Loucy (cell line): Measurements from ENCODE around the gene NAP1L1.

Source experiments
- H2AFZ ChIP-seq: fragments of 200-600 bp; sonication (generic); 2 replicates; pipeline ENCODE4 v1.6.0; 2016; ENCODE audit warnings: antibody characterized with exemption, mild to moderate bottlenecking, low read length, moderate library complexity
- H3F3A ChIP-seq: fragments of 200-600 bp; 2 replicates; pipeline ENCODE4 v1.6.0; 2016; ENCODE audit warnings: antibody characterized with exemption, low read depth, mild to moderate bottlenecking
- H3K27me3 ChIP-seq: fragments of 200-600 bp; sonication (generic); 2 replicates; pipeline ENCODE4 v1.6.1; 2014; ENCODE audit warnings: low read length, mild to moderate bottlenecking; ENCODE audit not compliant: insufficient read depth, poor library complexity, severe bottlenecking
- H3K36me3 ChIP-seq: fragments of 200-600 bp; sonication (generic); 2 replicates; pipeline ENCODE4 v1.6.1; 2016; ENCODE audit warnings: low read length; ENCODE audit not compliant: insufficient read depth
- H3K4me1 ChIP-seq: fragments of 200-600 bp; sonication (generic); 2 replicates; pipeline ENCODE4 v1.5.1; 2014; ENCODE audit warnings: low read length, mild to moderate bottlenecking; ENCODE audit not compliant: insufficient read depth, poor library complexity, severe bottlenecking
- H3K4me2 ChIP-seq: fragments of 200-600 bp; sonication (generic); 2 replicates; pipeline ENCODE4 v1.6.0; 2014; ENCODE audit warnings: antibody characterized with exemption, low read length, low read depth, mild to moderate bottlenecking; ENCODE audit not compliant: poor library complexity, severe bottlenecking
- H3K4me3 ChIP-seq: fragments of 200-600 bp; sonication (generic); 2 replicates; pipeline ENCODE4 v1.5.1; 2014; ENCODE audit warnings: low read length, mild to moderate bottlenecking, mixed read lengths; ENCODE audit not compliant: poor library complexity, severe bottlenecking
- H3K79me2 ChIP-seq: fragments of 200-600 bp; sonication (generic); 2 replicates; pipeline ENCODE4 v1.6.1; 2014; ENCODE audit warnings: low read length; ENCODE audit not compliant: insufficient read depth
- H3K9ac ChIP-seq: fragments of 200-600 bp; sonication (generic); 2 replicates; pipeline ENCODE4 v1.6.0; 2014; ENCODE audit warnings: mild to moderate bottlenecking, low read depth, low read length, moderate library complexity; ENCODE audit not compliant: poor library complexity, severe bottlenecking
- H3K9me2 ChIP-seq: fragments of 200-600 bp; sonication (generic); replicated peaks from 2 replicates; pipeline ENCODE4 v1.6.1; 2016; ENCODE audit warnings: low read depth, low read length, mixed read lengths
- H3K9me3 ChIP-seq: fragments of 200-600 bp; sonication (generic); 2 replicates; pipeline ENCODE4 v1.6.1; 2014; ENCODE audit warnings: mild to moderate bottlenecking, antibody characterized with exemption, low read length, low read depth; ENCODE audit not compliant: insufficient read depth
- H4K20me1 ChIP-seq: fragments of 200-600 bp; sonication (generic); 2 replicates; pipeline ENCODE4 v1.6.0; 2014; ENCODE audit warnings: antibody characterized with exemption, low read length, mild to moderate bottlenecking; ENCODE audit not compliant: insufficient read depth, poor library complexity, severe bottlenecking
- EZH2phosphoT487 ChIP-seq: fragments of 200-600 bp; IDR thresholded peaks from 2 replicates; pipeline ENCODE4 v1.6.1; 2018; ENCODE audit warnings: antibody characterized with exemption, mild to moderate bottlenecking, moderate library complexity, borderline replicate concordance
- TF ChIP-seq, protein P1 (sequence below): fragments of 200-600 bp; sonication (generic); conservative IDR thresholded peaks from 2 replicates; pipeline ENCODE4 v1.5.1; 2014; ENCODE audit warnings: mild to moderate bottlenecking, antibody characterized with exemption, low read length

NAP1L1 gene

DNA sequence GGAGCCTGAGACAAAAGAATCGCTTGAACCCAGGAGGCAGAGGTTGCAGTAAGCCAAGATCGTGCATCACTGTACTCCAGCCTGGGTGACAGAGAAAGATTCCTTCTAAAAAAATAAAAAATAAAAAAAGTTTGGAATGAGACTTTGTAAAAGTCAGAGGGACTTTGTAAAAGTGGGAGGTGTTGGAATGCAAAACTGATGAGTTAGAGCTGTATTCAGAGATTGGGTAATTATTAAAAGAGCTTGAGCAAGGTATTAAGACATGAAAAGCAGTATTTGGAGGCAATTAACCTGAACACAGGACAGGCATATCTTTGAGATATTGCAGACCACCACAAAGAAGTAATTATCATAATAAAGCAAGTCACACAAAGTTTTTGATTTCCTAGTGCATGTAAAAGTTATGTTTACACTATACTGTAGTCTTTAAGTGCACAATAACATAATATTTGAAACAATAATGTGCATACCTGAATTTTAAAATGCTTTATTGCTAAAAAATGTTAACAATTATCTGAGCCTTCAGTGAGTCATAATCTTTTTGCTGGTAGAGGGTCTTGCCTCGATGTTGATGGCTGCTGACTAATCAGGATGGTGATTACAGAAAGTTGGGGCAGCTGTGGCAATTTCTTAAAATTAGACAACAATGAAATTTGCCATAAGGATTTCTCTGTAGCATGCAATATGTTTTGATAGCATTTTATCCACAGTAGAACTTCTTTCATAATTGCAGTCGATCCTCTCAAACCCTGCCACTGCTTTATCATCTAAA, 86.0 kb downstream of the NAP1L1 start:
- H3K36me3 ChIP-seq = no peaks in the 10 kb centered on the region
- no peak overlapping the region for H3K4me2 ChIP-seq
- H3K27me3 ChIP-seq = no peaks in the 10 kb centered on the region
- no peak overlapping the region for H3K9ac ChIP-seq
- no peaks in the 10 kb centered on the region for H3K9me3 ChIP-seq
- H3K9me2 ChIP-seq = no peaks in the 10 kb centered on the region
- H4K20me1 ChIP-seq = no peaks in the 10 kb centered on the region
- H2AFZ ChIP-seq = no peak overlapping the region
- TF ChIP-seq EZH2phosphoT487 = no peak
- H3K4me3 ChIP-seq = no peak overlapping the region
- no peaks in the 10 kb centered on the region for H3F3A ChIP-seq
- no peaks in the 10 kb centered on the region for H3K79me2 ChIP-seq
- H3K4me1 ChIP-seq = peaks cover 16% of the 10 kb centered on the region

DNA sequence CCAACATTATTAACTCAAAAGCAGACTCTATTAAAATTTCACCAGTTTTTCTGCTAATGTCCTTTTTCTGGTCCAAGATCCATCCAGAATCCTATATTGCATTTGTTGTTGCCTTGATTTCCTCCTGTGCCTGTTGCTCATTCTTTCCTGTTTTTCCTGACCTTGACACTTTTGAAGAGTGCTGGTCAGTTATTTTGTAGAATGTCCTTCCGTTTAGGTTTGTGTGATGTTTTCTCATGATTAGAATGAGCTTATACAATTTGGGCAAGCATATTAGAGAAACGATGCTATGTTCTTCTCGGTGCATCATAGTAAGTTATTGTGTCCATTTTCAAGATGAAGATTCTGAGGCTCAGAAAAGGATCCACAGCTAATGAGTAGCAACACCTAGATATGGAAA, 86.8 kb downstream of the NAP1L1 start:
- H3K4me3 ChIP-seq = no peak overlapping the region

DNA sequence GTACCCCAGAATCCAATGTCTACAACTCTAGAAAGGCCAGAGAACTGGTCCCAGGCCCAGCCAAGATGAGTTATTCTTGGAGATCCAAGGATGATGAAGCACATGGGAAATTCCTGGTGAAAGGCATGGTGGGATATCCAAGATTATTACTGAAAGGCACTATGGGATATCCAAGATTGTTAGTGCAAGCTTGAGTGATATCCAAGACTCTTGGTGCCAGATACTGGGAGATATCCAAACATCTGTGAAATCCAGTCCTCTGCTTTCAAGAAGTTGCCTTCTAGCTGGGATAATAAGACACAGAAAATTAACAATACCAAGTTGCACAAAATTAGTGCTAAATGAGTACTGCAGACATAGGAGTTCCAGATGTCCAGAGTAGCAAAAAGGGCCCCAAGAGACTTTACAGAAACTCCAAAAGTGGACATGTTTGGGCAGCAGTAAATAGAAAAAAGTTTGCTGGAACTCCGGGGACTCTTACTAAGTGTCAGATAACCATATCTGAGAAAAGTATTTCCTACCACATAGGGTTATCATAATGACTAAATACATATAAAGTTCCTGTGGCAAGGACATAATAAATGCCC, 87.5 kb downstream of the NAP1L1 start:
- peak overlapping the region; percentile 41 for H3K4me2 ChIP-seq
- H3K36me3 ChIP-seq = no peaks in the 10 kb centered on the region
- H3K9ac ChIP-seq = no peak overlapping the region
- no peaks in the 10 kb centered on the region for H3F3A ChIP-seq
- H3K4me3 ChIP-seq = no peak overlapping the region
- TF ChIP-seq EZH2phosphoT487 = no peak
- TF ChIP-seq, protein P1, sequence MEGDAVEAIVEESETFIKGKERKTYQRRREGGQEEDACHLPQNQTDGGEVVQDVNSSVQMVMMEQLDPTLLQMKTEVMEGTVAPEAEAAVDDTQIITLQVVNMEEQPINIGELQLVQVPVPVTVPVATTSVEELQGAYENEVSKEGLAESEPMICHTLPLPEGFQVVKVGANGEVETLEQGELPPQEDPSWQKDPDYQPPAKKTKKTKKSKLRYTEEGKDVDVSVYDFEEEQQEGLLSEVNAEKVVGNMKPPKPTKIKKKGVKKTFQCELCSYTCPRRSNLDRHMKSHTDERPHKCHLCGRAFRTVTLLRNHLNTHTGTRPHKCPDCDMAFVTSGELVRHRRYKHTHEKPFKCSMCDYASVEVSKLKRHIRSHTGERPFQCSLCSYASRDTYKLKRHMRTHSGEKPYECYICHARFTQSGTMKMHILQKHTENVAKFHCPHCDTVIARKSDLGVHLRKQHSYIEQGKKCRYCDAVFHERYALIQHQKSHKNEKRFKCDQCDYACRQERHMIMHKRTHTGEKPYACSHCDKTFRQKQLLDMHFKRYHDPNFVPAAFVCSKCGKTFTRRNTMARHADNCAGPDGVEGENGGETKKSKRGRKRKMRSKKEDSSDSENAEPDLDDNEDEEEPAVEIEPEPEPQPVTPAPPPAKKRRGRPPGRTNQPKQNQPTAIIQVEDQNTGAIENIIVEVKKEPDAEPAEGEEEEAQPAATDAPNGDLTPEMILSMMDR = no peak
- no peaks in the 10 kb centered on the region for H3K9me3 ChIP-seq
- no peaks in the 10 kb centered on the region for H3K9me2 ChIP-seq
- no peaks in the 10 kb centered on the region for H3K79me2 ChIP-seq
- no peaks in the 10 kb centered on the region for H4K20me1 ChIP-seq
- peaks cover 21% of the 10 kb centered on the region for H3K4me1 ChIP-seq
- H2AFZ ChIP-seq = no peak overlapping the region
- H3K27me3 ChIP-seq = no peaks in the 10 kb centered on the region

More for the DNA sequence above, 86.8 kb downstream of the NAP1L1 start:
- Histone ChIP-seq H3K79me2 (no peaks in the 10 kb centered on the region), H3K4me1 (peaks cover 21% of the 10 kb centered on the region), H4K20me1 (no peaks in the 10 kb centered on the region), H3K36me3 (no peaks in the 10 kb centered on the region), H3K27me3 (no peaks in the 10 kb centered on the region), H3K9me3 (no peaks in the 10 kb centered on the region), H3K9me2 (no peaks in the 10 kb centered on the region), H3F3A (no peaks in the 10 kb centered on the region), H3K9ac (no peak overlapping the region), H2AFZ (no peak overlapping the region), H3K4me2 (no peak overlapping the region)
- TF ChIP-seq EZH2phosphoT487 = no peak
- TF ChIP-seq, protein P1 = no peak

DNA sequence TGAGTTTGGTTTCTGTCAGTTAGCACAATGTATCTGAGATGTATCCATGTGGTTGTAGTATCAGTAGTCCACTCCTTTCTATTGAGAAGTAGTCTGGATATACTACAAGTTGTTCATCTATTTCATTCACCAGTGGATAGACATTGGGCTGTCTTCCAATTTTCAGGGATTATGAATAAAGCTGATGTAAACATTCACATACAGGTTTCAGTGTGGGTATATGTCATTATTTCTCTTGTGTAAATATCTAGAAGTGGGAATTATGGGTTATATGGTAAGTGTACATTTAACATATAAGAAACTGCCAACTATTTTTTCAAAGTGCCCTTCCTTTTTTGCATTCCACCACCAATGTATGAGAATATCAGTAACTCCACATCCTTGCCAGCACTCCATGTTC, 88.8 kb downstream of the NAP1L1 start:
- H3K27me3 ChIP-seq = no peaks in the 10 kb centered on the region
- H3K4me3 ChIP-seq = no peak overlapping the region
- no peaks in the 10 kb centered on the region for H3F3A ChIP-seq
- H3K36me3 ChIP-seq = no peaks in the 10 kb centered on the region
- H4K20me1 ChIP-seq = no peaks in the 10 kb centered on the region
- no peak overlapping the region for H3K9ac ChIP-seq
- H3K9me2 ChIP-seq = no peaks in the 10 kb centered on the region
- no peak overlapping the region for H3K4me2 ChIP-seq
- peaks cover 21% of the 10 kb centered on the region for H3K4me1 ChIP-seq
- no peaks in the 10 kb centered on the region for H3K9me3 ChIP-seq
- H2AFZ ChIP-seq = no peak overlapping the region
- TF ChIP-seq EZH2phosphoT487 = no peak
- TF ChIP-seq, protein P1 = no peak
- no peaks in the 10 kb centered on the region for H3K79me2 ChIP-seq
